ENCODE data around the gene ITGA2B.

DNA sequence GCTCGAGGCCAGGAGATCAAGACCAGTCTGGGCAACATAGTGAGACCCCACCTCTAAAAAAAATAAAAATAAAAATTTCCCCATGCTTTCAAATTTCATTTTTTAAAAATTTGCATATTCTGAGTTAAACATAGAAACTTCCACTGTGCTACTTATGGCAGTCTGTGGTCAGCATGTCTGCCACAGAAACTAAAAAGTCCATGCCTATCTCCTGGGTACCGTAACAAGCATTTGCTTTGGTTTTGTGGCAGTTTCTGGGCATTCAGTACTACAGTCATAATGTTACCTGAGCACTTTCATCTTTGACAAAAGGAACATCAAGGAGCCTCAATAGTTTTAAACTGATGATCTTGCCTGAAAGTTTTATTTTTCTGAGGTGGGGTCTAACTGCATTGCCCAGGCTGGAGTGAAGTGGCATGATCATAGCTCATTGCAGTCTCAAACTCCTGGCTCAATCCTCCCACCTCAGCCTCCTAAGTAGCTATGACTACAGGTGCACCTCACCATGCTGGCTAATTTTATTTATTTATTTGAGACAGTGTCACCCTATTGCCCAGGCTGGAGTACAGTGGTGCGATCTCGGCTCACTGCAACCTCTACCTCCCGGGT lies 13.2 kb upstream of the ITGA2B start:
- TF ChIP-seq, protein P1, sequence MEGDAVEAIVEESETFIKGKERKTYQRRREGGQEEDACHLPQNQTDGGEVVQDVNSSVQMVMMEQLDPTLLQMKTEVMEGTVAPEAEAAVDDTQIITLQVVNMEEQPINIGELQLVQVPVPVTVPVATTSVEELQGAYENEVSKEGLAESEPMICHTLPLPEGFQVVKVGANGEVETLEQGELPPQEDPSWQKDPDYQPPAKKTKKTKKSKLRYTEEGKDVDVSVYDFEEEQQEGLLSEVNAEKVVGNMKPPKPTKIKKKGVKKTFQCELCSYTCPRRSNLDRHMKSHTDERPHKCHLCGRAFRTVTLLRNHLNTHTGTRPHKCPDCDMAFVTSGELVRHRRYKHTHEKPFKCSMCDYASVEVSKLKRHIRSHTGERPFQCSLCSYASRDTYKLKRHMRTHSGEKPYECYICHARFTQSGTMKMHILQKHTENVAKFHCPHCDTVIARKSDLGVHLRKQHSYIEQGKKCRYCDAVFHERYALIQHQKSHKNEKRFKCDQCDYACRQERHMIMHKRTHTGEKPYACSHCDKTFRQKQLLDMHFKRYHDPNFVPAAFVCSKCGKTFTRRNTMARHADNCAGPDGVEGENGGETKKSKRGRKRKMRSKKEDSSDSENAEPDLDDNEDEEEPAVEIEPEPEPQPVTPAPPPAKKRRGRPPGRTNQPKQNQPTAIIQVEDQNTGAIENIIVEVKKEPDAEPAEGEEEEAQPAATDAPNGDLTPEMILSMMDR (IDR thresholded peaks at IDR 0.05) = no peak
- TF ChIP-seq EP300 (IDR thresholded peaks at IDR 0.05) (no peak), POLR2AphosphoS5 (IDR thresholded peaks at IDR 0.05) (no peak), POLR2A (IDR thresholded peaks at IDR 0.05) (no peak)

Data from upper lobe of left lung (tissue), 4 donors.